Measurements from ENCODE around the gene OSBPL2. TPM values are rescaled to one million over a fixed set of nuclear protein-coding genes. Genes with fewer than 3 reads are reported as not detected.

OSBPL2 gene
- total and polyA plus RNA-seq, 3 donors from 2014 or later = 48.5 to 57.2 (median 49.8) TPM

DNA sequence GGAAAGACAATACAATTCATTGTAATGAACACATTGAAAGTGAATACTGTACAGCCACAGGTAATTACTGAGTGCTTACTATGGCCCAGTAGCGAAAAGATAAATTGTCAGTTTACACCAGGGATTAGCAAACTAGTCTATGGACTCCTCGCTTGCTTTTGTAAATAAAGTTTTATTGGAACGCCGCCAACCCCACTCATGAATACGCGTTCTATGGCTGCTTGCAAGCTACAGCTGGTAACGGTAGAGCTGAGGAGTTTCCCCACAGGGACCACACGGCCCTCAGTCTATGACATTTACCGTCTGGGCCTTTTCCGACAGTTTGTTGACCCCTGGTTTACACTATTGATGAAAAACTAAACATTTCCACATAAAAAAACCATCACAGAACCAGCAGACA lies 104.6 kb downstream of the OSBPL2 start:
- no peak for DNase-seq
- peaks cover 6% of the 10 kb centered on the region for H3K4me1 ChIP-seq
- no peak overlapping the region for H3K4me3 ChIP-seq
- H3K36me3 ChIP-seq (ENCODE audit: low read depth, missing control alignments) = no peaks in the 10 kb centered on the region
- no peaks in the 10 kb centered on the region for H3K27me3 ChIP-seq
- no peaks in the 10 kb centered on the region for H3K9me3 ChIP-seq
- no peak overlapping the region for H3K27ac ChIP-seq
- 89 to 96% methylated on average over 10 of the region's 10 CpGs for WGBS, 2 donors
- intact Hi-C loops (cut with DNase I; ENCODE audit: low total_unique reads) = no loop called here
- TF ChIP-seq, protein P1, sequence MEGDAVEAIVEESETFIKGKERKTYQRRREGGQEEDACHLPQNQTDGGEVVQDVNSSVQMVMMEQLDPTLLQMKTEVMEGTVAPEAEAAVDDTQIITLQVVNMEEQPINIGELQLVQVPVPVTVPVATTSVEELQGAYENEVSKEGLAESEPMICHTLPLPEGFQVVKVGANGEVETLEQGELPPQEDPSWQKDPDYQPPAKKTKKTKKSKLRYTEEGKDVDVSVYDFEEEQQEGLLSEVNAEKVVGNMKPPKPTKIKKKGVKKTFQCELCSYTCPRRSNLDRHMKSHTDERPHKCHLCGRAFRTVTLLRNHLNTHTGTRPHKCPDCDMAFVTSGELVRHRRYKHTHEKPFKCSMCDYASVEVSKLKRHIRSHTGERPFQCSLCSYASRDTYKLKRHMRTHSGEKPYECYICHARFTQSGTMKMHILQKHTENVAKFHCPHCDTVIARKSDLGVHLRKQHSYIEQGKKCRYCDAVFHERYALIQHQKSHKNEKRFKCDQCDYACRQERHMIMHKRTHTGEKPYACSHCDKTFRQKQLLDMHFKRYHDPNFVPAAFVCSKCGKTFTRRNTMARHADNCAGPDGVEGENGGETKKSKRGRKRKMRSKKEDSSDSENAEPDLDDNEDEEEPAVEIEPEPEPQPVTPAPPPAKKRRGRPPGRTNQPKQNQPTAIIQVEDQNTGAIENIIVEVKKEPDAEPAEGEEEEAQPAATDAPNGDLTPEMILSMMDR (IDR thresholded peaks at IDR 0.05) = no peak
- no peak for TF ChIP-seq POLR2A (IDR thresholded peaks at IDR 0.05)

DNA sequence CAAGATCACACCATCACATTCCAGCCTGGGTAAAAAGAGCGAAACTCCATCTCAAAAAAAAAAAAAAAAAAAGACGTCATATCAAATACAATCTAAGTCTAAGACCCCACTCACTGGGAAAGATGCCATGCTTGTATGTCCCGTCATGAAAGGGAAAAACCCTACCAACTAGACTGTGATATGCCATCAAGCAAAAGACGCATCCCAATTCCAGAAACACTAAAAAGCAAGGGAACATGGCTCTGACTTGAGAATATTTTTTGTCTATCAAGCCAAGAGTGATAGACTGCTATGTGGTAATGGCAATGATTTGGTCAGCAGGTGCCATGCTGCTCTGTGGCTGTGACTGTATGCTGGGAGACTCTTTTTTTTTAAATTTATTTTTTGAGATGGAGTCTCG lies 105.8 kb downstream of the OSBPL2 start:
- intact Hi-C loops (cut with DNase I; ENCODE audit: low total_unique reads) = no loop called here
- no peak for TF ChIP-seq POLR2A (IDR thresholded peaks at IDR 0.05)
- H3K27me3 ChIP-seq = no peaks in the 10 kb centered on the region
- no peak overlapping the region for H3K27ac ChIP-seq
- no peaks in the 10 kb centered on the region for H3K36me3 ChIP-seq (ENCODE audit: low read depth, missing control alignments)
- H3K4me1 ChIP-seq = peaks cover 6% of the 10 kb centered on the region
- WGBS, 2 donors = 85 to 94% methylated on average over 5 of the region's 5 CpGs
- H3K4me3 ChIP-seq = no peak overlapping the region
- DNase-seq = no peak
- no peaks in the 10 kb centered on the region for H3K9me3 ChIP-seq

DNA sequence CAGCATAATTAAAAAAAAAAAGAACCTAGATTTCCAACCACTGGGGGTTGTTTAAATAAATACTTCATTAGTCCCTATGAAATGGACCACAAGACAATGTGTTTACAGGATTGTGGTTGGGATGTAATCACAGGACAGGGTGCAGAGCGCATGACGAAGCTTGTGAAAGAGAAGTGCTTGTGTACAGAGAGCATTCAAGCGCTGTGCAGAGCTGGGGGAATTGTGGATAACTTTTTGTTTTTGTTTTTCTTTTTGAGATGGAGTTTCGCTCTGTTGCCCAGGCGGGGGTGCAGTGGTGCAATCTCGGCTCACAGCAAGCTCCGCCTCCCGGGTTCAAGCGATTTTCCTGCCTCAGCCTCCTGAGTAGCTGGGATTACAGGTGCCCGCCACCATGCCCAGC lies 106.5 kb downstream of the OSBPL2 start:
- intact Hi-C loops (cut with DNase I; ENCODE audit: low total_unique reads) = no loop called here
- H3K27ac ChIP-seq = no peak overlapping the region

More for the DNA sequence above, 106.5 kb downstream of the OSBPL2 start:
- no peak for TF ChIP-seq POLR2A (IDR thresholded peaks at IDR 0.05)
- TF ChIP-seq, protein P1 (IDR thresholded peaks at IDR 0.05) = no peak
- no peaks in the 10 kb centered on the region for H3K27me3 ChIP-seq
- no peak for DNase-seq
- H3K9me3 ChIP-seq = no peaks in the 10 kb centered on the region
- WGBS, 2 donors = 89% methylated on average over 10 of the region's 10 CpGs
- no peaks in the 10 kb centered on the region for H3K36me3 ChIP-seq (ENCODE audit: low read depth, missing control alignments)
- no peak overlapping the region for H3K4me3 ChIP-seq
- H3K4me1 ChIP-seq = peaks cover 5% of the 10 kb centered on the region

Small RNA genes lying within 50 kb of the gene (microRNA-seq; reads per million reads assigned to microRNA genes)
- gene MIR4758 (ENCODE audit: borderline number of aligned reads in 2 of 2, borderline replicate concordance in 1 of 2) = 0 to 3.5 reads per million in 2 donors

Other genes starting within 250 kb of the OSBPL2 start
- gene TAF4, start 172.6 kb upstream of the OSBPL2 start, total RNA-seq = 100 to 1,000 TPM; 107 to 111 TPM
- gene TAF4, start 172.6 kb upstream of the OSBPL2 start, polyA plus RNA-seq (ENCODE audit: insufficient read depth, low read depth, low replicate concordance) = 30.7 TPM
- 100 to 1,000 TPM; 116 to 137 TPM for gene LSM14B, start 116.0 kb upstream of the OSBPL2 start, total RNA-seq
- 91.0 TPM for gene LSM14B, start 116.0 kb upstream of the OSBPL2 start, polyA plus RNA-seq (ENCODE audit: insufficient read depth, low read depth, low replicate concordance)
- gene PSMA7, start 95.1 kb upstream of the OSBPL2 start, total RNA-seq = 100 to 1,000 TPM; 146 to 203 TPM
- gene PSMA7, start 95.1 kb upstream of the OSBPL2 start, polyA plus RNA-seq (ENCODE audit: insufficient read depth, low read depth, low replicate concordance) = 124 TPM
- 10 to 100 TPM; 54.6 to 69.5 TPM for gene SS18L1, start 94.8 kb upstream of the OSBPL2 start, total RNA-seq
- gene SS18L1, start 94.8 kb upstream of the OSBPL2 start, polyA plus RNA-seq (ENCODE audit: insufficient read depth, low read depth, low replicate concordance) = 16.2 TPM
- gene MTG2, start 55.5 kb upstream of the OSBPL2 start, total RNA-seq = 10 to 100 TPM; 61.9 to 76.8 TPM
- gene MTG2, start 55.5 kb upstream of the OSBPL2 start, polyA plus RNA-seq (ENCODE audit: insufficient read depth, low read depth, low replicate concordance) = 53.3 TPM
- 1 to 10 TPM; 1.1 to 2.5 TPM for gene HRH3, start 18.2 kb upstream of the OSBPL2 start, total RNA-seq
- 0.67 TPM for gene HRH3, start 18.2 kb upstream of the OSBPL2 start, polyA plus RNA-seq (ENCODE audit: insufficient read depth, low read depth, low replicate concordance)
- gene ADRM1, start 64.5 kb downstream of the OSBPL2 start, total RNA-seq = 100 to 1,000 TPM; 283 to 286 TPM
- 191 TPM for gene ADRM1, start 64.5 kb downstream of the OSBPL2 start, polyA plus RNA-seq (ENCODE audit: insufficient read depth, low read depth, low replicate concordance)
- gene LAMA5, start 128.8 kb downstream of the OSBPL2 start, total RNA-seq = 100 to 1,000 TPM; 121 to 144 TPM
- gene LAMA5, start 128.8 kb downstream of the OSBPL2 start, polyA plus RNA-seq (ENCODE audit: insufficient read depth, low read depth, low replicate concordance) = 33.2 TPM
- 1,000 to 10,000 TPM in 1 of 2 donors, 100 to 1,000 TPM in 1; 548 to 1,387 TPM for gene RPS21, start 148.6 kb downstream of the OSBPL2 start, total RNA-seq
- gene RPS21, start 148.6 kb downstream of the OSBPL2 start, polyA plus RNA-seq (ENCODE audit: insufficient read depth, low read depth, low replicate concordance) = 1,052 TPM
- 10 to 100 TPM; 51.0 to 58.6 TPM for gene CABLES2, start 168.8 kb downstream of the OSBPL2 start, total RNA-seq
- 83.0 TPM for gene CABLES2, start 168.8 kb downstream of the OSBPL2 start, polyA plus RNA-seq (ENCODE audit: insufficient read depth, low read depth, low replicate concordance)
- gene RBBP8NL, start 189.0 kb downstream of the OSBPL2 start, total RNA-seq = 1 to 10 TPM in 1 of 2 donors, under 1 TPM in 1; 0.81 to 1.3 TPM
- 2.8 TPM for gene RBBP8NL, start 189.0 kb downstream of the OSBPL2 start, polyA plus RNA-seq (ENCODE audit: insufficient read depth, low read depth, low replicate concordance)
- 10 to 100 TPM; 54.5 to 70.6 TPM for gene GATA5, start 237.5 kb downstream of the OSBPL2 start, total RNA-seq
- gene GATA5, start 237.5 kb downstream of the OSBPL2 start, polyA plus RNA-seq (ENCODE audit: insufficient read depth, low read depth, low replicate concordance) = 19.0 TPM

All from testis (tissue), 3 donors.